Measurements from ENCODE around the gene HECW1. TPM values are rescaled to one million over a fixed set of nuclear protein-coding genes. Genes with fewer than 3 reads are reported as not detected.

The HECW1 gene
- total and polyA plus RNA-seq, 10 of the 15 experiments (the other 5 are each of a cell fraction or from before 2014, with no cell fraction given), result under 0.01 to 0.31 (median 0.04) TPM; not detected in 3

DNA sequence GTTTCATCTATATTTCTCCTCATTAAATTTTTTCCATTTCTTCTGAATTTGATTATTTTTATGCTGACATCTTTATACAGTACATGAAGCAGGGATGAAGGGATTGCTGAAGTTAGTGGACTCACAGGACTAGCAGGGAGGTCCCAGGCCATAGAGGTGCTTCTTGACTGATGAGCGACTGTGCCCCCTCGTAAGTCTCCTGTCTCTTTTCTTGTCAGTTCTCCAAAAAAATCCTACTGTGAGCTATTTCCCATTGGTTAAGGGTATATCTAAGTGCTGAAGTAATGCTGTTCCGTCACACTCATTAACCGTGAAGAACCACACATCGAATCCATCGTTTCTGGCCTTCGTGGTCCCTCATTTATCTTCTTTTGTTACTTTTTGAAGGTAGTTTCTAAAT, 27.7 kb downstream of the HECW1 start (continued):
- TF ChIP-seq CBX3 (IDR thresholded peaks at IDR 0.05; ENCODE audit: borderline replicate concordance, low read depth) (no peak), IKZF1 (conservative IDR thresholded peaks at IDR 0.05) (no peak)

GRCh38 chr7:43141091-43141490, 28.6 kb downstream of the HECW1 start:
- no peak for DNase-seq (ENCODE audit: low read depth, low spot score)
- POLR2A ChIA-PET, result no interaction called here
- intact Hi-C loops (cut with micrococcal nuclease; ENCODE audit: unreplicated experiment), result no loop called here
- CTCF ChIA-PET, result no interaction called here
- in situ Hi-C loops (cut with MboI), result no loop called here
- no peak overlapping the region for H3K4me2 ChIP-seq (ENCODE audit: control insufficient read depth, insufficient read depth)
- H3K79me2 ChIP-seq (ENCODE audit: control insufficient read depth, insufficient read depth, low read length), result no peaks in the 10 kb centered on the region
- FAIRE-seq, result no peak
- SMC1A ChIA-PET (ENCODE audit: uncharacterized antibody, unreplicated experiment), result interaction anchor here (0.6 kb wide), 1 partner anchor 1030 kb away, joined by 3 read pairs; no protein-coding TSS in a partner anchor
- RAD21 ChIA-PET (ENCODE audit: unreplicated experiment), result no interaction called here
- BruUV-seq (replicated peaks), result no TSS peak
- H3K4me1 ChIP-seq (ENCODE audit: control insufficient read depth, insufficient read depth, low read length), result no peaks in the 10 kb centered on the region
- no peaks in the 10 kb centered on the region for H3K36me3 ChIP-seq (ENCODE audit: control insufficient read depth in 2 of 2, insufficient read depth in 2 of 2, low read length in 1 of 2)
- H3K27me3 ChIP-seq (replicated peaks in 1 of 2; ENCODE audit: control insufficient read depth in 2 of 2, insufficient read depth in 2 of 2, low read length in 1 of 2), result peaks cover 0 to 2% of the 10 kb centered on the region in 2 experiments; a peak in 2 of 4 replicates
- WGBS (ENCODE audit: insufficient coverage, insufficient replicate concordance, low lambda C conversion rate, missing lambda C conversion rate), result 36% methylated on average over 5 of the region's 5 CpGs
- H3K4me3 ChIP-seq, result no peak overlapping the region
- H2AFZ ChIP-seq (ENCODE audit: control insufficient read depth, low read depth, low read length), result no peak overlapping the region
- no peak for ATAC-seq
- H3K9ac ChIP-seq (ENCODE audit: control insufficient read depth, insufficient read depth, low read length), result no peak overlapping the region
- no peak overlapping the region for H3K27ac ChIP-seq (ENCODE audit: control insufficient read depth, insufficient read depth)
- no peaks in the 10 kb centered on the region for H4K20me1 ChIP-seq (ENCODE audit: control insufficient read depth, insufficient read depth)
- H3K9me3 ChIP-seq (replicated peaks; ENCODE audit: control insufficient read depth, insufficient read depth, low read length), result no peaks in the 10 kb centered on the region; the same call in 2 of the 3 replicates
- no peak for TF ChIP-seq POLR2A (IDR thresholded peaks at IDR 0.05; ENCODE audit: low read depth, low read length)
- TF ChIP-seq NBN (IDR thresholded peaks at IDR 0.05), result no peak
- no peak for TF ChIP-seq GABPA (IDR thresholded peaks at IDR 0.05; ENCODE audit: low read depth)
- no peak for TF ChIP-seq MYC (IDR thresholded peaks at IDR 0.05; ENCODE audit: insufficient read depth, insufficient read length, insufficient replicate concordance, low read length, severe bottlenecking)

DNA sequence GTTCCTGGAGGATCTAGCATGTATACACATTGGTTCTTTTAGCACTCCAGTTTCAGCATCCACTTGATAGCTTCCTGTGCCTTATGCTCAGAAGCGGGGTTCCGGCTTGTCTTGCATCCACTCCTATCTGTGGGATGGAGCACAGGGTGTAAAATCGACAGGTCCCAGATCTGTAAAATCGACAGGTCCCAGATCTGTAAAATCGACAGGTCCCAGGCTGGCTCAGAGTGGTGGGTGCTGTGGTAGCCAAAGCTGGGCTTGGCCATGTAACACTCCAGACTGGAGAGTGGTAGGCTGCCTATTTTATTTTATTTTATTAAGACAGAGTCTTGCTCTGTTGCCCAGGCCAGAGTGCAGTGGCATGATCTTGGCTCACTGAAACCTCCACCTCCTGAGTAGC, 30.3 kb downstream of the HECW1 start:
- WGBS (ENCODE audit: insufficient coverage, insufficient replicate concordance, low lambda C conversion rate, missing lambda C conversion rate), result 51% methylated on average over 5 of the region's 5 CpGs
- Histone ChIP-seq H3K9me3 (replicated peaks; ENCODE audit: control insufficient read depth, insufficient read depth, low read length) (no peaks in the 10 kb centered on the region; the same call in 2 of the 3 replicates), H3K36me3 (ENCODE audit: control insufficient read depth in 2 of 2, insufficient read depth in 2 of 2, low read length in 1 of 2) (no peaks in the 10 kb centered on the region), H3K4me1 (ENCODE audit: control insufficient read depth, insufficient read depth, low read length) (no peaks in the 10 kb centered on the region), H3K4me2 (ENCODE audit: control insufficient read depth, insufficient read depth) (no peak overlapping the region), H4K20me1 (ENCODE audit: control insufficient read depth, insufficient read depth) (no peaks in the 10 kb centered on the region), H2AFZ (ENCODE audit: control insufficient read depth, low read depth, low read length) (no peak overlapping the region), H3K27me3 (replicated peaks in 1 of 2; ENCODE audit: control insufficient read depth in 2 of 2, insufficient read depth in 2 of 2, low read length in 1 of 2) (no peaks in the 10 kb centered on the region; a peak in 2 of 4 replicates), H3K27ac (ENCODE audit: control insufficient read depth, insufficient read depth) (no peak overlapping the region), H3K9ac (ENCODE audit: control insufficient read depth, insufficient read depth, low read length) (no peak overlapping the region), H3K4me3 (no peak overlapping the region), H3K79me2 (ENCODE audit: control insufficient read depth, insufficient read depth, low read length) (no peaks in the 10 kb centered on the region)
- ATAC-seq (no peak), DNase-seq (ENCODE audit: low read depth, low spot score) (no peak), FAIRE-seq (no peak)
- in situ Hi-C loops (cut with MboI) (no loop called here), intact Hi-C loops (cut with micrococcal nuclease; ENCODE audit: unreplicated experiment) (no loop called here)
- ChIA-PET CTCF (no interaction called here), POLR2A (no interaction called here), RAD21 (ENCODE audit: unreplicated experiment) (no interaction called here), SMC1A (ENCODE audit: uncharacterized antibody, unreplicated experiment) (no interaction called here)
- no peak for TF ChIP-seq SRF (IDR thresholded peaks at IDR 0.05; ENCODE audit: low read depth in 2 of 2, low read length in 2 of 2)
- TF ChIP-seq ZBTB40 (IDR thresholded peaks at IDR 0.05; ENCODE audit: borderline replicate concordance), result no peak
- no peak for TF ChIP-seq MYC (IDR thresholded peaks at IDR 0.05; ENCODE audit: insufficient read depth, insufficient read length, insufficient replicate concordance, low read length, severe bottlenecking)
- TF ChIP-seq SUZ12 (IDR thresholded peaks at IDR 0.05; ENCODE audit: unreplicated experiment), result no peak
- no peak for TF ChIP-seq NKRF (conservative IDR thresholded peaks at IDR 0.05)
- no peak for TF ChIP-seq NFYA (IDR thresholded peaks at IDR 0.05; ENCODE audit: borderline replicate concordance, low read depth, low read length)
- BruUV-seq (replicated peaks), result no TSS peak

Measured in GM12878 (cell line).